Left ventricle myocardium inferior (tissue), 1 donor: ENCODE results near the gene CRYL1. TPM values are rescaled to one million over a fixed set of nuclear protein-coding genes. Genes with fewer than 3 reads are reported as not detected.

Experiments used
- DNase-seq: peaks from one replicate; pipeline ENCODE4 v3.0.0-alpha.2; 2020
- H3K27ac ChIP-seq: fragments of 200-600 bp; replicated peaks from 2 replicates; pipeline ENCODE4 v1.8.0; 2021
- H3K27me3 ChIP-seq: fragments of 200-600 bp; 2 replicates; pipeline ENCODE4 v1.8.0; 2021; ENCODE audit warnings: low read depth
- H3K36me3 ChIP-seq: fragments of 200-600 bp; 2 replicates; pipeline ENCODE4 v1.8.0; 2021
- H3K4me1 ChIP-seq: fragments of 200-600 bp; 2 replicates; pipeline ENCODE4 v1.8.0; 2021
- H3K4me3 ChIP-seq: fragments of 200-600 bp; 2 replicates; pipeline ENCODE4 v1.8.0; 2021; ENCODE audit warnings: mild to moderate bottlenecking, moderate library complexity
- H3K9me3 ChIP-seq: fragments of 200-600 bp; replicated peaks from 2 replicates; pipeline ENCODE4 v1.8.0; 2021
- intact Hi-C: fragments of 100-400 bp; cut with micrococcal nuclease; formaldehyde crosslinking; loops from one replicate; pipeline ENCODE4 v1.11.0; 2022
- total RNA-seq: library from RNA; stranded (reverse); fragmentation: NEBNext Ultra II Directional; extraction: Animal tissue kit (Norgen Biotek cat#: 25700); gene quantifications from one replicate; pipeline ENCODE4 v1.2.1, GENCODE V29; 2021
- TF ChIP-seq, protein P1 (sequence below): fragments of 200-600 bp; IDR thresholded peaks from 2 replicates; pipeline ENCODE4 v1.8.0; 2021; ENCODE audit warnings: antibody characterized with exemption, mild to moderate bottlenecking, borderline replicate concordance
- donor health status: DM: no; HTN: yes; CAD: no; lungs with severe emphysema.

Gene CRYL1
- total RNA-seq, 1 donor from 2014 or later: 20.5 TPM

DNA sequence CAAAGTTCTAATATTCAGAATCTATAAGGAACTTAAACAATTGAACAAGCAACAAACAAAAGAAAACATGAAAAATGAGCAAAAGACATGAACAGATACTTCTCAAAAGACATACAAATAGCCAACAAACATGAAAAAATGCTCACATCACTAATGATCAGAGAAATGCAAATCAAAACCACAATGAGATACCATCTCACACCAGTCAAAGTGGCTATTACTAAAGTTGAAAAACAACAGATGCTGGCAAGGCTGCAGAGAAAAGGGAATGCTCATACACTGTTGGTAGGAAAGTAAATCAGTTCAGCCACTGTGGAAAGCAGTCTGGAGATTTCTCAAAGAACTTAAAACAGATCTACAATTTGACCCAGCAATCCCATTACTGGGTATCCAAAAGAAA lies 74.3 kb downstream of the CRYL1 start:
- Histone ChIP-seq H3K27ac (no peak overlapping the region), H3K27me3 (no peaks in the 10 kb centered on the region), H3K36me3 (no peaks in the 10 kb centered on the region), H3K4me3 (no peak overlapping the region), H3K9me3 (peaks cover 61% of the 10 kb centered on the region), H3K4me1 (peaks cover 10% of the 10 kb centered on the region)
- intact Hi-C loops: no loop called here
- TF ChIP-seq, protein P1, sequence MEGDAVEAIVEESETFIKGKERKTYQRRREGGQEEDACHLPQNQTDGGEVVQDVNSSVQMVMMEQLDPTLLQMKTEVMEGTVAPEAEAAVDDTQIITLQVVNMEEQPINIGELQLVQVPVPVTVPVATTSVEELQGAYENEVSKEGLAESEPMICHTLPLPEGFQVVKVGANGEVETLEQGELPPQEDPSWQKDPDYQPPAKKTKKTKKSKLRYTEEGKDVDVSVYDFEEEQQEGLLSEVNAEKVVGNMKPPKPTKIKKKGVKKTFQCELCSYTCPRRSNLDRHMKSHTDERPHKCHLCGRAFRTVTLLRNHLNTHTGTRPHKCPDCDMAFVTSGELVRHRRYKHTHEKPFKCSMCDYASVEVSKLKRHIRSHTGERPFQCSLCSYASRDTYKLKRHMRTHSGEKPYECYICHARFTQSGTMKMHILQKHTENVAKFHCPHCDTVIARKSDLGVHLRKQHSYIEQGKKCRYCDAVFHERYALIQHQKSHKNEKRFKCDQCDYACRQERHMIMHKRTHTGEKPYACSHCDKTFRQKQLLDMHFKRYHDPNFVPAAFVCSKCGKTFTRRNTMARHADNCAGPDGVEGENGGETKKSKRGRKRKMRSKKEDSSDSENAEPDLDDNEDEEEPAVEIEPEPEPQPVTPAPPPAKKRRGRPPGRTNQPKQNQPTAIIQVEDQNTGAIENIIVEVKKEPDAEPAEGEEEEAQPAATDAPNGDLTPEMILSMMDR: no peak
- DNase-seq: no peak

DNA sequence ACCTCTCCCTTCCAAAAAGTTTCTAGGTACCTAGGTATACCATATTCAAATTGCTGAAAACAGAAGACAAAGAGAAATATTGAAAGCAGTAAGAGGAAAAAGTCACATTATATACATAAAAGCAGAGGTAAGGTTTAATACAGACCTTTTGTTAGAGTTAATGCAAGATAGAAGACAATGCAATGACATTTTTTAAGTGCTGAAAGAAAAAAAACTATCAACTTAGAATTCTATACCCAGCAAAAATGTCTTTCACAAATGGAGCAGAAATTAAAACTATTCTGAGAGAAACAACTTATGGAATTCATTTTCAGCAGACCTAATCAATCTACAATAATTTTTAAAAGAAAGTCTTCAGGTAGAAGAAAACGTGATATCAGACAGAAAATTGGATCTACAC lies 77.2 kb downstream of the CRYL1 start:
- peaks cover 21% of the 10 kb centered on the region for H3K4me1 ChIP-seq
- peaks cover 53% of the 10 kb centered on the region for H3K9me3 ChIP-seq
- H3K27me3 ChIP-seq: no peaks in the 10 kb centered on the region
- H3K27ac ChIP-seq: no peak overlapping the region
- TF ChIP-seq, protein P1: no peak
- H3K4me3 ChIP-seq: no peak overlapping the region
- intact Hi-C loops: no loop called here
- no peak for DNase-seq
- no peaks in the 10 kb centered on the region for H3K36me3 ChIP-seq

DNA sequence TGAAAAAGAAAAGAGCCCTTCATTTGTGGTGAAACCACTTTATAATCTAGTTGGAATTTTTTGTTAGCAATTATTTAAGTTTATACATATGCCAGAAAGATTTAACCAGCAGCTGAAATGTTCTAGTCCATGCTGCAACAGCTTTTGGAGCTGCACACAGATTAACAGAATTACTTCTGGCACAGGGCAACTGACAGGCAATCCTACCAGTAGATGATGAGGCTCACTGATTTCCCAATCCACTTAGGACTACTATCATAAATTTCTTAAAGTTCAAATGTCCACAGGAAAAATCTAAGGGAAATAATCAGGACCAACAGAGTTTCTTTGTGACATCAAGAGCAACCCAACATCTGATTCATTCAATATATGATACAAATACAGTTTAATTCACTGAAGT lies 78.8 kb downstream of the CRYL1 start:
- peak overlapping the region; percentile 75 for H3K27ac ChIP-seq
- TF ChIP-seq, protein P1: no peak

DNA sequence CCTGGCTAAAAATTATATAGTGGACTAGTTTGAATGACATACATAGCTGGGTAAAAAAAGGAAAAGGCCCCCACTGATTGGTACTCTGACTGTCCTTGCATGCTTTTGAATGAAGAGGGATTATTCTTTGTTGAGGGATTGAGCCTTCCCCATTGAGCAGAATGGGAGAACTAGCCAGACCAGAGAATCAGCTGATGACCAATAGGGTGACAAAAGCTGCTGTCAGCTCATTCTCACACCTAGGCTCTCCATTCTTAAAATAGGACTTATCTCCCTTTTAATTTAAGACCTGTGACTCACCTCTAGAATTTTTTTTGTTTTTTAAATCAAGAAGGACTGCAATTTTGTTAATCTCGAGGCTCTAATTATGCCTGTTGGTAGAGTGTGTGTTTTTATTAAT lies 79.3 kb downstream of the CRYL1 start:
- no peak for DNase-seq
- Histone ChIP-seq H3K4me3 (no peak overlapping the region), H3K27me3 (no peaks in the 10 kb centered on the region), H3K9me3 (peaks cover 46% of the 10 kb centered on the region), H3K36me3 (no peaks in the 10 kb centered on the region), H3K27ac (peak overlapping the region; percentile 75), H3K4me1 (peaks cover 21% of the 10 kb centered on the region)
- intact Hi-C loops: no loop called here
- TF ChIP-seq, protein P1: no peak

More for the DNA sequence above, 78.8 kb downstream of the CRYL1 start:
- no peaks in the 10 kb centered on the region for H3K36me3 ChIP-seq
- no peak for DNase-seq
- H3K27me3 ChIP-seq: no peaks in the 10 kb centered on the region
- H3K4me3 ChIP-seq: no peak overlapping the region
- H3K4me1 ChIP-seq: peaks cover 21% of the 10 kb centered on the region
- peaks cover 50% of the 10 kb centered on the region for H3K9me3 ChIP-seq
- intact Hi-C loops: no loop called here

DNA sequence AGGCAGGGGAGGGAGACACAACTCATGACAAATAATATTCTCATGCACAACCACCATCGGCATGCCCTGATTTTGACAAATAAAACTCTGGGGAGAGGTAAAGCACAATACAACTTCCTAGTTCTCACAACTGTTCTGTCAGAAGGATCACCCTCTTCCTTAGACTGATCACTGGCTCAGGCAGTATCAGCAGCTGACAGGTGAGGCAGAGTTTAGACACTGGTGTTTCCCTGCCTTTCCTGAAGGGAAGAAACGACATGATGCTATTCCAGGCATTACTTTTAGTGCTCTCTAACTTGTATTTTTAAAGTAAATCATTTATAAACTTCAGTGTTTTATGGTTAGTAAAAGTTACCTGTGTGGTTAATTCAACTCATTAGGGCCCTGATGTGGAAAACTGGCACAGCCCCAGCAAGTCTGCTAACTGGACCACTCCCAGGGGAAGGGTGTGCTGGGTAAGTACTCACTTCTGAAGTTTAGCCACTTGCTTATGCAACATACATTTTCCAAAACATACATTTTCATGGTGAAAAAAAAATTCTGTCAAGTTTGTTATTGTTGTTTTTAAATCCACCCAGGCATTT lies 82.8 kb downstream of the CRYL1 start:
- TF ChIP-seq, protein P1: no peak
- intact Hi-C loops: no loop called here

More for the DNA sequence above, 82.8 kb downstream of the CRYL1 start:
- no peak overlapping the region for H3K27ac ChIP-seq
- peaks cover 21% of the 10 kb centered on the region for H3K4me1 ChIP-seq
- H3K27me3 ChIP-seq: no peaks in the 10 kb centered on the region
- no peaks in the 10 kb centered on the region for H3K36me3 ChIP-seq
- H3K4me3 ChIP-seq: no peak overlapping the region
- peaks cover 18% of the 10 kb centered on the region for H3K9me3 ChIP-seq
- DNase-seq: no peak
